Osteocyte (in vitro differentiated cells): Measurements from ENCODE around the gene MEGF6. TPM values are rescaled to one million over a fixed set of nuclear protein-coding genes. Genes with fewer than 3 reads are reported as not detected.

ENCODE experiments used
- DNase-seq: peaks from one replicate; pipeline ENCODE4 v3.0.0; 2021; ENCODE audit warnings: mixed read lengths; ENCODE audit not compliant: unreplicated experiment; ENCODE audit errors: extremely low spot score
- H3K27ac Mint-ChIP-seq: one replicate; pipeline ENCODE4 v1.8.0; 2021; ENCODE audit warnings: mild to moderate bottlenecking, mixed read lengths; ENCODE audit not compliant: unreplicated experiment
- H3K27me3 Mint-ChIP-seq: one replicate; pipeline ENCODE4 v1.8.0; 2021; ENCODE audit warnings: mixed read lengths; ENCODE audit not compliant: unreplicated experiment
- H3K36me3 Mint-ChIP-seq: one replicate; pipeline ENCODE4 v1.8.0; 2021; ENCODE audit warnings: mixed read lengths; ENCODE audit not compliant: unreplicated experiment
- H3K4me1 Mint-ChIP-seq: one replicate; pipeline ENCODE4 v1.8.0; 2021; ENCODE audit warnings: mixed read lengths; ENCODE audit not compliant: unreplicated experiment
- H3K4me3 Mint-ChIP-seq: one replicate; pipeline ENCODE4 v1.8.0; 2021; ENCODE audit warnings: mild to moderate bottlenecking, moderate library complexity, mixed read lengths; ENCODE audit not compliant: unreplicated experiment
- H3K9me3 Mint-ChIP-seq: one replicate; pipeline ENCODE4 v1.8.0; 2021; ENCODE audit warnings: mixed read lengths; ENCODE audit not compliant: unreplicated experiment
- CTCF ChIP-seq: fragments of 200-600 bp; sonication (generic); IDR thresholded peaks from 2 replicates; pipeline ENCODE4 v1.5.0; 2021; ENCODE audit warnings: antibody characterized with exemption, mild to moderate bottlenecking, moderate library complexity
- total RNA-seq: library from RNA; stranded (reverse); gene quantifications from 2 replicates; pipeline ENCODE4 v1.2.1, GENCODE V29; 2021

Gene MEGF6
- total RNA-seq, 1 donor from 2014 or later, result 255 TPM

- Mint-ChIP-seq H3K9me3 (no peaks in the 10 kb centered on the region), H3K27ac (no peak overlapping the region), H3K27me3 (no peaks in the 10 kb centered on the region), H3K4me3 (no peak overlapping the region), H3K36me3 (peaks cover 3% of the 10 kb centered on the region), H3K4me1 (peaks cover 2% of the 10 kb centered on the region)
- TF ChIP-seq CTCF, result no peak
- no peak for DNase-seq
These were observed 31.7 kb downstream of the MEGF6 start for GRCh38 chr1:3579626-3580025.

- no peaks in the 10 kb centered on the region for H3K27me3 Mint-ChIP-seq
- TF ChIP-seq CTCF, result no peak
- DNase-seq, result no peak
- no peaks in the 10 kb centered on the region for H3K9me3 Mint-ChIP-seq
- peaks cover 6% of the 10 kb centered on the region for H3K4me1 Mint-ChIP-seq
- H3K27ac Mint-ChIP-seq, result no peak overlapping the region
- H3K36me3 Mint-ChIP-seq, result peaks cover 3% of the 10 kb centered on the region
- H3K4me3 Mint-ChIP-seq, result no peak overlapping the region
These were observed 32.4 kb downstream of the MEGF6 start for GRCh38 chr1:3578906-3579305.

GRCh38 chr1:3578433-3578805 is 32.9 kb downstream of the MEGF6 start:
- peaks cover 10% of the 10 kb centered on the region for H3K4me1 Mint-ChIP-seq
- no peak for DNase-seq
- H3K27ac Mint-ChIP-seq, result no peak overlapping the region
- no peak for TF ChIP-seq CTCF
- H3K9me3 Mint-ChIP-seq, result no peaks in the 10 kb centered on the region
- H3K4me3 Mint-ChIP-seq, result no peak overlapping the region
- no peaks in the 10 kb centered on the region for H3K27me3 Mint-ChIP-seq
- H3K36me3 Mint-ChIP-seq, result peaks cover 3% of the 10 kb centered on the region

- Mint-ChIP-seq H3K36me3 (peaks cover 3% of the 10 kb centered on the region), H3K27me3 (no peaks in the 10 kb centered on the region), H3K27ac (no peak overlapping the region), H3K9me3 (no peaks in the 10 kb centered on the region), H3K4me1 (peaks cover 14% of the 10 kb centered on the region), H3K4me3 (no peak overlapping the region)
- no peak for DNase-seq
- no peak for TF ChIP-seq CTCF
These were observed 33.4 kb downstream of the MEGF6 start for GRCh38 chr1:3577711-3578432.

GRCh38 chr1:3577300-3577699 is 34.0 kb downstream of the MEGF6 start:
- Mint-ChIP-seq H3K4me3 (no peak overlapping the region), H3K36me3 (no peaks in the 10 kb centered on the region), H3K27ac (no peak overlapping the region), H3K27me3 (no peaks in the 10 kb centered on the region), H3K9me3 (no peaks in the 10 kb centered on the region), H3K4me1 (peaks cover 14% of the 10 kb centered on the region)
- no peak for DNase-seq
- TF ChIP-seq CTCF, result no peak
